Activated CD8-positive, alpha-beta T cell treated with anti-CD3 and anti-CD28 coated beads, Interleukin-2, amount 10 ng/mL, durations not matched to agents 7 days and 5 days (primary cell): Measurements from ENCODE around the gene ST14. TPM values are rescaled to one million over a fixed set of nuclear protein-coding genes. Genes with fewer than 3 reads are reported as not detected.
A peak's percentile ranks its signal among the peaks of the same experiment; 100 is the strongest.

ENCODE experiments used
- ATAC-seq: fragments of 150-1000 bp; cut with Tn5 transposase; one replicate; pipeline ENCODE4 v1.10.0; 2021; ENCODE audit warnings: moderate library complexity
- CTCF ChIA-PET: fragments of 350-600 bp; sonication (Branson Sonifier 250); formaldehyde crosslinking; loops from one replicate; lab custom pipeline; 2021; ENCODE audit warnings: antibody characterized with exemption; lab: Charles Lee
- POLR2A ChIA-PET: fragments of 350-600 bp; sonication (Branson Sonifier 250); formaldehyde crosslinking; loops from one replicate; lab custom pipeline; 2021; ENCODE audit warnings: antibody characterized with exemption; lab: Charles Lee
- DNase-seq: peaks from one replicate; pipeline ENCODE4 v3.0.0-alpha.2; 2020
- H3K27ac Mint-ChIP-seq: one replicate; pipeline ENCODE4 v1.8.0; 2021; ENCODE audit warnings: mild to moderate bottlenecking, mixed read lengths
- H3K27me3 Mint-ChIP-seq: one replicate; pipeline ENCODE4 v1.8.0; 2021; ENCODE audit warnings: low read depth, mixed read lengths
- H3K36me3 Mint-ChIP-seq: one replicate; pipeline ENCODE4 v1.8.0; 2021; ENCODE audit warnings: low read depth, mixed read lengths
- H3K4me1 Mint-ChIP-seq: one replicate; pipeline ENCODE4 v1.8.0; 2021; ENCODE audit warnings: low read depth, mixed read lengths
- H3K4me3 Mint-ChIP-seq: one replicate; pipeline ENCODE4 v1.8.0; 2021; ENCODE audit warnings: mild to moderate bottlenecking, mixed read lengths
- H3K9me3 Mint-ChIP-seq: one replicate; pipeline ENCODE4 v1.8.0; 2022; ENCODE audit warnings: mixed read lengths; ENCODE audit not compliant: insufficient read depth
- total RNA-seq, 2 experiments: library from RNA; stranded (reverse); gene quantifications; one replicate each; pipeline ENCODE4 v1.2.3, GENCODE V29; 2021

ST14 gene
- total RNA-seq, 2 experiments from 2014 or later, result not detected

DNA sequence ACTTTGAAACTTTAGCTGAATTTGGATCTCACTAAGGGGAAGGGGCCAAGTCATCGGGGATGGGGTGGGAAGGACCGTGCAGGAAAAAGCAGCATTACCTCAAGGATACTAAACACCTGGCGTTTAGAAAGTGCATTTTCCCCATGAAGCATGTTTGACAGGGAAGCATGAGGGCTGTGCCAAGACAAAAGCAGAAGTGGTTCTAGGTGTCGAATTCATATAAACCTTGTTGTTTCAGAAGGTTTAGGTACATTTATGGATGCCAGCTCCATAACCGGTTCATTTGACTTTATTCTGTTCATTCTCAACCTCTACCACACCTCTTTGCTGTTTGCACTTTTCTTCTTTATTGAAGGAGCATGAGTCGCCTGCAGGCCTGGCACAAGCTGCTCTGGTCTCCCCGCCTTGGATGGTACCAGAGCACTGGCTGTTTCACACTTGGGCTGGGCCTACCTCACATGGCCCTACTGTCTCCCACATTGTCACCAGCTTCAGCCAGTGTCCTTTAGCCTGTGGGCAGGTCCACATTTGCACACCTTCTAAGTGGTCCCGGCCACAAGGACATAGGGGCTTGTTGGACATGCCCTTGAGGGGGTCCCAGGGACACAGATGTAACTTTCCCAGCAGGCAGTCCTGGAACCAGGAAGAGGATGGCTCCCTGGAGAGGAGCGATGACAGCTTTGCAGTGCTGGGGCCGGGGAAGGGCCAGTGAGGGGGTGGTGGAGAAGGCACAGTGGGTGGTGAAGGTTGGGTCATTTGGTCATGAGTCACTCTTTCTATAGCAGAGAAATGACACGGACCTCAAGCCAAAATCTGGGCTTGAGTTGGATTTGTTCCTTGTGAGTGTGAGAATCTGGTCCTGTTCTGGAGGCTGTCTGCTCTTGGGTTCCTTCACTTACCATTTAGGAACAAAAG lies 3.2 kb upstream of the ST14 start:
- ChIA-PET CTCF (interaction anchor here (1.5 kb wide), 1 partner anchor 56 kb away, joined by 3 read pairs; no protein-coding TSS in a partner anchor), POLR2A (no interaction called here)
- Mint-ChIP-seq H3K27ac (no peak overlapping the region), H3K36me3 (no peaks in the 10 kb centered on the region), H3K9me3 (no peaks in the 10 kb centered on the region), H3K4me3 (no peak overlapping the region), H3K4me1 (peaks cover 7% of the 10 kb centered on the region), H3K27me3 (peaks cover 45% of the 10 kb centered on the region)
- no peak for DNase-seq
- ATAC-seq, result no peak

DNA sequence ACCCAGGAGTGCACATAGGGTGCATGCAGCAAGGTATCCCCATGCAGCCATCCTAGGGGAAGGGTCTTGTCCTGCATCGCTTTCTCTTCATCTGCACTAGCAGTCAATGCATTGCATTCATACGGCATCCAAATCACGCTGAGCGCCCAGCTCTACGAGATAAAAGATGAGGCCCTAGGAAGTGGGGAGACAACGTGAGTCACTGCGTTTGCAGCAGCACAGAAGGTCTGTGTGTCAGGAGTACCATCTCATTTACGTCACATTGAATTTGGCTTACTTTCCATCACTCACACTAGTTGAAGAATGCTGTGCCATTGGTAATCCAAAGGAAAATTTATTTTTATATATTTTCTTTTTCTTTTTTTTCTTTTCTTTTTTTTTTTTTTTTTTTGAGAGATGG lies 2.5 kb upstream of the ST14 start:
- CTCF ChIA-PET, result interaction anchor here (1.5 kb wide), 1 partner anchor 56 kb away, joined by 3 read pairs; no protein-coding TSS in a partner anchor
- Mint-ChIP-seq H3K27me3 (peaks cover 50% of the 10 kb centered on the region), H3K4me1 (peaks cover 7% of the 10 kb centered on the region), H3K27ac (no peak overlapping the region), H3K36me3 (no peaks in the 10 kb centered on the region), H3K4me3 (no peak overlapping the region), H3K9me3 (no peaks in the 10 kb centered on the region)
- ATAC-seq (no peak), DNase-seq (no peak)
- POLR2A ChIA-PET, result no interaction called here

- ATAC-seq (no peak), DNase-seq (no peak)
- Mint-ChIP-seq H3K4me1 (peaks cover 7% of the 10 kb centered on the region), H3K27me3 (peaks cover 56% of the 10 kb centered on the region), H3K4me3 (no peak overlapping the region), H3K36me3 (no peaks in the 10 kb centered on the region), H3K9me3 (no peaks in the 10 kb centered on the region), H3K27ac (no peak overlapping the region)
- ChIA-PET CTCF (interaction anchor here (1.5 kb wide), 1 partner anchor 55 kb away, joined by 3 read pairs; no protein-coding TSS in a partner anchor), POLR2A (no interaction called here)
Measured at GRCh38 chr11:130157840-130158239, 1.7 kb upstream of the ST14 start.

DNA sequence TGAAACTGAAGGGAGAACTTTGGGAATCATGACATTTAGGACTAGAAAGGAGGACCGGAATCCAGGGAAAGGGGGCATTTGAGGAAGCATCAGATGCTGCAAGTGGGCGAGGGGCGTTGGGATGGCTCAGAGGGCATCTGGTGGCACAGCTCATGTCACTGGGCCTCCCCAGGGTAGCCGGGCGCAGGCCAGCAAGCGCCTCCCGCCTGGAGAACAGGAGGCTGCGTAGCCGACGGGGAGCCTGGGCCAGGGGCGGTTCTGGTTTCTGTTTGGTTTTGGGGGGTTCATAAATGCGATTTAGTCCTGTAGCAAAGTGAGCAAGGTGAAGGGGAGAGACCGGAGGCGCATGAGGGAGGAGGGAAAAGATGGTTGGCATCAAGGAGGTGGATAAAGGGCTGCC lies 443 bp upstream of the ST14 start:
- H3K27me3 Mint-ChIP-seq, result peaks cover 60% of the 10 kb centered on the region
- H3K27ac Mint-ChIP-seq, result no peak overlapping the region
- POLR2A ChIA-PET, result no interaction called here
- peaks cover 7% of the 10 kb centered on the region for H3K4me1 Mint-ChIP-seq
- ATAC-seq (no peak), DNase-seq (no peak)
- CTCF ChIA-PET, result no interaction called here
- no peaks in the 10 kb centered on the region for H3K9me3 Mint-ChIP-seq
- no peak overlapping the region for H3K4me3 Mint-ChIP-seq
- H3K36me3 Mint-ChIP-seq, result no peaks in the 10 kb centered on the region

GRCh38 chr11:130160498-130161155 lies 1.0 kb downstream of the ST14 start:
- peak overlapping the region; percentile 25 for H3K4me3 Mint-ChIP-seq
- no peak for ATAC-seq
- ChIA-PET CTCF (no interaction called here), POLR2A (no interaction called here)
- peaks cover 60% of the 10 kb centered on the region for H3K27me3 Mint-ChIP-seq
- H3K36me3 Mint-ChIP-seq, result no peaks in the 10 kb centered on the region
- DNase-seq, result no peak
- H3K4me1 Mint-ChIP-seq, result peaks cover 7% of the 10 kb centered on the region
- H3K27ac Mint-ChIP-seq, result no peak overlapping the region
- H3K9me3 Mint-ChIP-seq, result no peaks in the 10 kb centered on the region

- peaks cover 7% of the 10 kb centered on the region for H3K4me1 Mint-ChIP-seq
- H3K27me3 Mint-ChIP-seq, result peaks cover 60% of the 10 kb centered on the region
- no peak for DNase-seq
- no peaks in the 10 kb centered on the region for H3K9me3 Mint-ChIP-seq
- no peak overlapping the region for H3K4me3 Mint-ChIP-seq
- H3K27ac Mint-ChIP-seq, result no peak overlapping the region
- ChIA-PET POLR2A (no interaction called here), CTCF (no interaction called here)
- no peak for ATAC-seq
- H3K36me3 Mint-ChIP-seq, result no peaks in the 10 kb centered on the region
Measured at GRCh38 chr11:130161441-130162145, 2.0 kb downstream of the ST14 start.

DNA sequence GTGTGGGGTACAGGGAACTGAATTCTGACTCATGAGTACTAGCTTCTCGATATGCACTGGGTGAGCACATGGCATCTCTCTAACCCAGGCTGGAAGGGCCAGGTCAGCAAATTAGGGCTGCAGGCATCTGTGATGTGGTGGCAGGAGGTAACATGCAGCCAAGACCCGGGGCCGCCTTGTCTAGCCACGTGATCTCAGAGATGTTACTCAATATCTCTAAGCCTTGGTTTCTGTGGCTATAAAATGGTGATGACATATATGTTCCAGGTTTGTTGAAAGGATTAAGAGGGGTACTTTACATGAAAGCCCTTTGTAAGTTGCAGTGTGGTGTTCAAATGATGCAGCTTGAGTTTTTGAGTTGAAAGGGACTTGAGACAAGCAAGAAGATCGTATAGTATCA lies 3.2 kb downstream of the ST14 start:
- no peak for ATAC-seq
- Mint-ChIP-seq H3K27me3 (peaks cover 55% of the 10 kb centered on the region), H3K4me3 (no peak overlapping the region), H3K36me3 (no peaks in the 10 kb centered on the region), H3K9me3 (no peaks in the 10 kb centered on the region), H3K27ac (no peak overlapping the region), H3K4me1 (peaks cover 7% of the 10 kb centered on the region)
- DNase-seq, result no peak
- ChIA-PET POLR2A (no interaction called here), CTCF (no interaction called here)

DNA sequence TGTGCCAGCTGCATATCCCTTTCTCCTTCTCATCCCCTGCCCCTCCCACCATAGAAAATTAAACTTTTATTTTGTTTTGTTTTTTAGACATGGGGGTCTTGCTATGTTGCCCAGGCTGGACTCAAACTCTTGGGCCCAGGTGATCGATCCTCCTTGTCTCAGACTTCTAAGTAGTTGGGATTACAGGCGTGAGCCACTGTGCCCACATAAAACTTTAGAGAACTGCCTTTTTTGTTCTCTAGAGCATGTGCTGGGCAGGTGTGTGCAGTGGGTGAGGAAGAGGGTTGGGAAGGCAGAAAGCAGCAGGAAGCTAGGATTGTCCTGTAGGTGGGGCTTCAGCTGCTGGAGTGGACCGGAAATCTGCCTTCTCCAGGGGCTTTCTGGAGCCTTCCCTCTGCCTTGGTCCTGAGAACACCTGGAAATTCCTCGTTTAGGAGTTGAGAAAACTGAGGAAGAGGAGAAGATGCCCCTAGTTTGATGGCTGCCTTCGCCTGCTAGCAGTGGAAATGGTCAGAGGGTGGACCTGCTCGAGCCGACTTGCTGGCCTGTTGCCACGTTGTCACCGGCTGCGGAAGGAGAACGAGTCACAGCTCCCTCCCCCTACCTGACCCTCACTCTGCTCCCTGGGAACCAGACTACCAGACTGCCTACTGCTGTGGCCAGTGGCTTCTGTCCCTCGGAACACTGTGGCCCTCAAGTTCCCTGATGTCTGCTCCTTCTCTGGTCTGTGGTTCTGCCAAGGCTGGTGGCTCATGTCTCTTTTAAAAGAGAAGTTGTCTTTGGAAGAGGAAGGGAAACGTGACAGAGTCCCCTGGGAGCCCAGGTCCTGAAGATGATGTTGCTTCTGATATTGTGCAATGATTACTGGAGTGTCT lies 4.0 kb downstream of the ST14 start:
- H3K27ac Mint-ChIP-seq, result no peak overlapping the region
- DNase-seq (no peak), ATAC-seq (no peak)
- ChIA-PET CTCF (no interaction called here), POLR2A (no interaction called here)
- H3K4me1 Mint-ChIP-seq, result peaks cover 7% of the 10 kb centered on the region
- no peaks in the 10 kb centered on the region for H3K9me3 Mint-ChIP-seq
- peaks cover 52% of the 10 kb centered on the region for H3K27me3 Mint-ChIP-seq
- no peaks in the 10 kb centered on the region for H3K36me3 Mint-ChIP-seq
- H3K4me3 Mint-ChIP-seq, result no peak overlapping the region

- Mint-ChIP-seq H3K9me3 (no peaks in the 10 kb centered on the region), H3K4me1 (peaks cover 5% of the 10 kb centered on the region), H3K4me3 (no peak overlapping the region), H3K27me3 (peaks cover 46% of the 10 kb centered on the region), H3K27ac (no peak overlapping the region), H3K36me3 (no peaks in the 10 kb centered on the region)
- ATAC-seq (no peak), DNase-seq (no peak)
- POLR2A ChIA-PET, result no interaction called here
- CTCF ChIA-PET, result no interaction called here
Measured at GRCh38 chr11:130164221-130164570, 4.6 kb downstream of the ST14 start.

GRCh38 chr11:130165601-130166456 lies 6.2 kb downstream of the ST14 start:
- no peak for ATAC-seq
- POLR2A ChIA-PET, result no interaction called here
- H3K27ac Mint-ChIP-seq, result no peak overlapping the region

DNA sequence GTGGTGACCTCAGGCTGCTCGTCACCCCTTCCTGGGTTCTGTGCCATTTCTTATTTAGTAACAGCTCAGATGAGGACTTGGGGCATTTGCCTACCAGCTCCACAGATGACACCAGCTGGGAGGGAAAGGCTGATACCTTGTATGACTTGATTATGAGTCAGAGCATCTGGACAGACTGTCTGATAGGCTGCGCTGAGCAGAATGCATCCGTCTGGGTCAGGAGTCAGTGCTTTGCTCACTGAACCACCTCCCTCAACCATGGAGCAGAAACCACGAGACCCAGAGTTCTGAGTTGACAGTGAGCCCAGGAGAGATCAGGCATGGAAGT lies 6.8 kb downstream of the ST14 start:
- H3K27me3 Mint-ChIP-seq, result peaks cover 37% of the 10 kb centered on the region
- H3K9me3 Mint-ChIP-seq, result no peaks in the 10 kb centered on the region
- ATAC-seq (no peak), DNase-seq (no peak)
- POLR2A ChIA-PET, result no interaction called here
- CTCF ChIA-PET, result no interaction called here
- H3K4me1 Mint-ChIP-seq, result no peaks in the 10 kb centered on the region
- no peaks in the 10 kb centered on the region for H3K36me3 Mint-ChIP-seq
- no peak overlapping the region for H3K4me3 Mint-ChIP-seq
- no peak overlapping the region for H3K27ac Mint-ChIP-seq

More at GRCh38 chr11:130165601-130166456, 6.2 kb downstream of the ST14 start:
- no peaks in the 10 kb centered on the region for H3K4me1 Mint-ChIP-seq
- no peaks in the 10 kb centered on the region for H3K9me3 Mint-ChIP-seq
- H3K36me3 Mint-ChIP-seq, result no peaks in the 10 kb centered on the region
- peaks cover 41% of the 10 kb centered on the region for H3K27me3 Mint-ChIP-seq
- no peak for DNase-seq
- H3K4me3 Mint-ChIP-seq, result no peak overlapping the region
- CTCF ChIA-PET, result no interaction called here
